ENCODE data around the gene COLQ. TPM values are rescaled to one million over a fixed set of nuclear protein-coding genes. Genes with fewer than 3 reads are reported as not detected.

The COLQ gene
- total RNA-seq, 6 experiments from 2014 or later, result 0.17 to 0.54 (median 0.29) TPM

- Mint-ChIP-seq H3K27me3 (ENCODE audit: insufficient read depth) (peaks cover 8% of the 10 kb centered on the region), H3K4me1 (ENCODE audit: low read depth) (no peaks in the 10 kb centered on the region), H3K36me3 (ENCODE audit: low read depth) (no peaks in the 10 kb centered on the region), H3K9me3 (no peaks in the 10 kb centered on the region), H3K4me3 (no peak overlapping the region), H3K27ac (no peak overlapping the region)
- no peak for DNase-seq
- no peak for TF ChIP-seq CTCF (IDR thresholded peaks at IDR 0.05)
These were observed 66.5 kb downstream of the COLQ start for GRCh38 chr3:15454965-15455364.

- no peaks in the 10 kb centered on the region for H3K4me1 Mint-ChIP-seq (ENCODE audit: low read depth)
- no peak overlapping the region for H3K27ac Mint-ChIP-seq
- no peaks in the 10 kb centered on the region for H3K36me3 Mint-ChIP-seq (ENCODE audit: low read depth)
- TF ChIP-seq CTCF (IDR thresholded peaks at IDR 0.05), result no peak
- no peak overlapping the region for H3K4me3 Mint-ChIP-seq
- H3K9me3 Mint-ChIP-seq, result no peaks in the 10 kb centered on the region
- DNase-seq, result no peak
- peaks cover 5% of the 10 kb centered on the region for H3K27me3 Mint-ChIP-seq (ENCODE audit: insufficient read depth)
These were observed 67.4 kb downstream of the COLQ start for GRCh38 chr3:15453991-15454625.

- TF ChIP-seq CTCF (IDR thresholded peaks at IDR 0.05), result no peak
- Mint-ChIP-seq H3K4me3 (no peak overlapping the region), H3K27ac (no peak overlapping the region), H3K9me3 (no peaks in the 10 kb centered on the region), H3K4me1 (ENCODE audit: low read depth) (no peaks in the 10 kb centered on the region), H3K36me3 (ENCODE audit: low read depth) (no peaks in the 10 kb centered on the region), H3K27me3 (ENCODE audit: insufficient read depth) (peaks cover 5% of the 10 kb centered on the region)
- DNase-seq, result no peak
These were observed 68.0 kb downstream of the COLQ start for GRCh38 chr3:15453501-15453900.

- Mint-ChIP-seq H3K4me1 (ENCODE audit: low read depth) (no peaks in the 10 kb centered on the region), H3K27ac (no peak overlapping the region), H3K36me3 (ENCODE audit: low read depth) (no peaks in the 10 kb centered on the region), H3K27me3 (ENCODE audit: insufficient read depth) (peaks cover 5% of the 10 kb centered on the region), H3K9me3 (no peaks in the 10 kb centered on the region), H3K4me3 (no peak overlapping the region)
- no peak for TF ChIP-seq CTCF (IDR thresholded peaks at IDR 0.05)
- DNase-seq, result no peak
These were observed 68.5 kb downstream of the COLQ start for GRCh38 chr3:15452961-15453360.

- no peaks in the 10 kb centered on the region for H3K36me3 Mint-ChIP-seq (ENCODE audit: low read depth)
- peaks cover 5% of the 10 kb centered on the region for H3K27me3 Mint-ChIP-seq (ENCODE audit: insufficient read depth)
- H3K4me1 Mint-ChIP-seq (ENCODE audit: low read depth), result no peaks in the 10 kb centered on the region
- no peak overlapping the region for H3K27ac Mint-ChIP-seq
- no peaks in the 10 kb centered on the region for H3K9me3 Mint-ChIP-seq
- no peak overlapping the region for H3K4me3 Mint-ChIP-seq
- no peak for TF ChIP-seq CTCF (IDR thresholded peaks at IDR 0.05)
- DNase-seq, result no peak
These were observed 69.3 kb downstream of the COLQ start for GRCh38 chr3:15452156-15452555.
